ENCODE results near the gene KIAA0232. TPM values are rescaled to one million over a fixed set of nuclear protein-coding genes. Genes with fewer than 3 reads are reported as not detected.
A peak's percentile ranks its signal among the peaks of the same experiment; 100 is the strongest.

Gene KIAA0232
- total and polyA plus RNA-seq, 12 donors, result 12.8 to 89.6 (median 70.9) TPM

- no peak for TF ChIP-seq CTCF (IDR thresholded peaks at IDR 0.05)
- no peak overlapping the region for H3K4me3 ChIP-seq
- no peaks in the 10 kb centered on the region for H3K9me3 ChIP-seq
- DNase-seq, result no peak
- peak overlapping the region in 3 of 10 donors; percentile 44 to 50 (median 46) for H3K27ac ChIP-seq
- H3K4me1 ChIP-seq, result peaks cover 2 to 49% (median 23%) of the 10 kb centered on the region in 9 donors
- intact Hi-C loops (cut with DNase I), result loop anchor here (1.0 to 10.0 kb wide), 8 partner anchors 88 to 156 kb away; partner anchors contain the start of gene KIAA0232 (in 5 of the 10)
- no peaks in the 10 kb centered on the region for H3K27me3 ChIP-seq
- peaks cover 0 to 93% (median 50%) of the 10 kb centered on the region in 9 donors for H3K36me3 ChIP-seq
- ATAC-seq, result peak in 2 of 8 donors; percentile 4 to 15
- WGBS, 2 donors, result 97 to 98% methylated on average over 4 of the region's 4 CpGs
Observed at GRCh38 chr4:6874981-6875380, 92.5 kb downstream of the KIAA0232 start.

GRCh38 chr4:6875431-6875831 lies 92.9 kb downstream of the KIAA0232 start:
- no peak overlapping the region for H3K4me3 ChIP-seq
- ATAC-seq, result peak; percentile 20 to 93 (median 62)
- peak overlapping the region in 6 of 10 donors; percentile 19 to 50 (median 44) for H3K27ac ChIP-seq
- peaks cover 0 to 44% (median 20%) of the 10 kb centered on the region in 9 donors for H3K4me1 ChIP-seq
- intact Hi-C loops (cut with DNase I), result loop anchor here in 6 of 10 donors (2.0 to 10.0 kb wide), 2 partner anchors 91 to 155 kb away; partner anchors contain the start of gene KIAA0232 (in 1 of the 6)
- peak in 1 of 2 donors; percentile 31 for DNase-seq
- no peaks in the 10 kb centered on the region for H3K9me3 ChIP-seq
- no peaks in the 10 kb centered on the region for H3K27me3 ChIP-seq
- peaks cover 0 to 92% (median 52%) of the 10 kb centered on the region in 9 donors for H3K36me3 ChIP-seq
- 39 to 54% methylated on average over 4 of the region's 4 CpGs for WGBS, 2 donors
- TF ChIP-seq CTCF (IDR thresholded peaks at IDR 0.05), result no peak

GRCh38 chr4:6876440-6876839 lies 93.9 kb downstream of the KIAA0232 start:
- H3K36me3 ChIP-seq, result peaks cover 0 to 98% (median 61%) of the 10 kb centered on the region in 9 donors
- intact Hi-C loops (cut with DNase I), result loop anchor here in 1 of 10 donors (10.0 kb wide), 1 partner anchor 92 kb away; the partner anchor contains the start of gene KIAA0232

GRCh38 chr4:6877067-6877466 lies 94.5 kb downstream of the KIAA0232 start:
- ATAC-seq (no peak), DNase-seq (no peak)
- no peak for TF ChIP-seq CTCF (IDR thresholded peaks at IDR 0.05)
- Histone ChIP-seq H3K9me3 (no peaks in the 10 kb centered on the region), H3K4me1 (peaks cover 0 to 35% (median 20%) of the 10 kb centered on the region in 9 donors), H3K4me3 (no peak overlapping the region), H3K27me3 (no peaks in the 10 kb centered on the region), H3K27ac (peak overlapping the region in 1 of 10 donors; percentile 50), H3K36me3 (peaks cover 0 to 98% (median 66%) of the 10 kb centered on the region in 9 donors)
- intact Hi-C loops (cut with DNase I), result loop anchor here in 1 of 10 donors (10.0 kb wide), 1 partner anchor 92 kb away; the partner anchor contains the start of gene KIAA0232
- WGBS, 2 donors, result 94 to 97% methylated on average over 14 of the region's 14 CpGs

More at GRCh38 chr4:6876440-6876839, 93.9 kb downstream of the KIAA0232 start:
- H3K4me3 ChIP-seq, result no peak overlapping the region
- H3K27me3 ChIP-seq, result no peaks in the 10 kb centered on the region
- WGBS, 2 donors, result 89 to 90% methylated on average over 5 of the region's 5 CpGs
- DNase-seq (no peak), ATAC-seq (no peak)
- TF ChIP-seq CTCF (IDR thresholded peaks at IDR 0.05), result no peak
- H3K27ac ChIP-seq, result peak overlapping the region in 1 of 10 donors; percentile 50
- H3K9me3 ChIP-seq, result no peaks in the 10 kb centered on the region
- peaks cover 0 to 41% (median 20%) of the 10 kb centered on the region in 9 donors for H3K4me1 ChIP-seq

Measured in heart right ventricle (tissue), 16 donors.